Peyer's patch (tissue), 4 donors: Measurements from ENCODE around the gene AQP12B. TPM values are rescaled to one million over a fixed set of nuclear protein-coding genes. Genes with fewer than 3 reads are reported as not detected.
"Not testable (repeated sequence)": the region's sequence is repeated elsewhere in the genome, so short reads cannot be mapped to it uniquely, and the experiment has no call there.

Experiments used
- DNase-seq, 3 donors: peaks; one replicate each; pipeline ENCODE4 v3.0.0-alpha.2; 2017 to 2019
- H3K27ac ChIP-seq, 4 donors: fragments of 200-600 bp; sonication (generic); one replicate each; pipeline ENCODE4 v1.5.1; 2016 to 2019
- H3K27me3 ChIP-seq, 2 donors: fragments of 200-600 bp; sonication (generic); one replicate each; pipeline ENCODE4 v1.5.1; 2019
- H3K36me3 ChIP-seq, 3 donors: fragments of 200-600 bp; sonication (generic); one replicate each; pipeline ENCODE4 v1.5.1; 2016 to 2019
- H3K4me1 ChIP-seq, 4 donors: fragments of 200-600 bp; sonication (generic); one replicate each; pipeline ENCODE4 v1.5.1; 2016 to 2019
- H3K4me3 ChIP-seq, 4 donors: fragments of 200-600 bp; sonication (generic); 1 replicate in 3 of 4; 2 replicates in 1 of 4; pipeline ENCODE4 v1.5.1; 2016 to 2019; ENCODE audit warnings: mild to moderate bottlenecking in 1 of 4
- H3K9me3 ChIP-seq, 4 donors: fragments of 200-600 bp; sonication (generic); one replicate each; pipeline ENCODE4 v1.5.1; 2016 to 2019; ENCODE audit warnings: mild to moderate bottlenecking in 1 of 4
- CTCF ChIP-seq, 6 experiments: fragments of 450-650 bp in 4 of 6; fragments of 200-600 bp in 2 of 6; sonication (generic) in 1 of 6; IDR thresholded peaks; one replicate each; pipeline ENCODE4 v1.5.1; 2017 to 2019; ENCODE audit warnings: antibody characterized with exemption in 6 of 6, mild to moderate bottlenecking in 3 of 6, moderate library complexity in 1 of 6
- POLR2A ChIP-seq, 2 donors: fragments of 450-650 bp; IDR thresholded peaks; one replicate each; pipeline ENCODE4 v1.5.1; 2017; ENCODE audit warnings: antibody characterized with exemption in 2 of 2, mild to moderate bottlenecking in 2 of 2, moderate library complexity in 2 of 2
- total RNA-seq, 4 donors: library from RNA; depleted of rRNA; stranded (reverse); fragments of >200 nt; gene quantifications; one replicate each; pipeline ENCODE4 v1.1.0, GENCODE V29; 2016

Gene AQP12B
- total RNA-seq, result 1 to 10 TPM in 3 of 4 donors, not detected in 1; 1.9 to 9.6 (median 2.5) TPM

GRCh38 chr2:240682431-240683224 lies at the start of gene AQP12B:
Gene AQP12B (minus strand): TSS chr2:240682885. CDS start chr2:240682837, 48 bp downstream.
- H3K27me3 ChIP-seq, H3K9me3 ChIP-seq, H3K4me3 ChIP-seq, H3K36me3 ChIP-seq: not testable (repeated sequence)
- Histone ChIP-seq H3K27ac (peak within 1 kb of the TSS in 1 of 4 donors; percentile 79), H3K4me1 (peaks cover 0 to 10% (median 0%) of the 10 kb centered on the region in 4 donors)
- DNase-seq, result peak in 1 of 3 donors; percentile 45

GRCh38 chr2:240732184-240732583 lies 49.5 kb upstream of the AQP12B start:
- Histone ChIP-seq H3K4me1 (no peaks in the 10 kb centered on the region), H3K9me3 (no peaks in the 10 kb centered on the region), H3K36me3 (no peaks in the 10 kb centered on the region), H3K4me3 (no peak overlapping the region), H3K27me3 (no peaks in the 10 kb centered on the region), H3K27ac (no peak overlapping the region)
- no peak for DNase-seq
- TF ChIP-seq POLR2A (IDR thresholded peaks at IDR 0.05), result no peak
- TF ChIP-seq CTCF (IDR thresholded peaks at IDR 0.05), result no peak

- Histone ChIP-seq H3K4me1 (no peaks in the 10 kb centered on the region), H3K4me3 (no peak overlapping the region), H3K27ac (no peak overlapping the region), H3K27me3 (no peaks in the 10 kb centered on the region), H3K36me3 (no peaks in the 10 kb centered on the region), H3K9me3 (no peaks in the 10 kb centered on the region)
- no peak for TF ChIP-seq CTCF (IDR thresholded peaks at IDR 0.05)
- no peak for TF ChIP-seq POLR2A (IDR thresholded peaks at IDR 0.05)
- no peak for DNase-seq
Measured at GRCh38 chr2:240731178-240731545, 48.5 kb upstream of the AQP12B start.

- no peak overlapping the region for H3K27ac ChIP-seq
- H3K4me3 ChIP-seq, result no peak overlapping the region
- no peak for TF ChIP-seq POLR2A (IDR thresholded peaks at IDR 0.05)
- TF ChIP-seq CTCF (IDR thresholded peaks at IDR 0.05), result no peak
- H3K4me1 ChIP-seq, result no peaks in the 10 kb centered on the region
- H3K9me3 ChIP-seq, result no peaks in the 10 kb centered on the region
- DNase-seq, result no peak
- no peaks in the 10 kb centered on the region for H3K36me3 ChIP-seq
- H3K27me3 ChIP-seq, result no peaks in the 10 kb centered on the region
Measured at GRCh38 chr2:240730501-240731177, 48.0 kb upstream of the AQP12B start.

- Histone ChIP-seq H3K27me3 (no peaks in the 10 kb centered on the region), H3K9me3 (no peaks in the 10 kb centered on the region), H3K4me3 (no peak overlapping the region)
Measured at GRCh38 chr2:240728827-240729226, 46.1 kb upstream of the AQP12B start.

More at GRCh38 chr2:240728827-240729226, 46.1 kb upstream of the AQP12B start:
- Histone ChIP-seq H3K27ac (no peak overlapping the region), H3K36me3 (no peaks in the 10 kb centered on the region), H3K4me1 (no peaks in the 10 kb centered on the region)
- DNase-seq, result no peak
- no peak for TF ChIP-seq POLR2A (IDR thresholded peaks at IDR 0.05)
- TF ChIP-seq CTCF (IDR thresholded peaks at IDR 0.05), result no peak
